RPMI7951 (cell line): ENCODE results near the gene MRM1. TPM values are rescaled to one million over a fixed set of nuclear protein-coding genes. Genes with fewer than 3 reads are reported as not detected.
A peak's percentile ranks its signal among the peaks of the same experiment; 100 is the strongest.

Source experiments
- DNase-seq: peaks from one replicate; pipeline ENCODE4 v3.0.0-alpha.2; 2012; ENCODE audit warnings: low read depth
- total RNA-seq: library from RNA; depleted of rRNA; stranded (reverse); fragments of >200 nt; shearing (Covaris generic); gene quantifications from 2 replicates; pipeline ENCODE4 v1.2.3, GENCODE V29; 2014; rRNA removed

The MRM1 gene
- 4.3 and 5.0 TPM in 2 replicates for total RNA-seq

- DNase-seq, result peak; percentile 92
Observed at GRCh38 chr17:36601303-36602029, at the start of gene MRM1. Gene MRM1 (plus strand): TSS chr17:36601583. CDS start chr17:36601811, 228 bp downstream.

GRCh38 chr17:36553459-36553858 lies 47.9 kb upstream of the MRM1 start:
- no peak for DNase-seq

GRCh38 chr17:36566081-36566480 lies 35.3 kb upstream of the MRM1 start:
- DNase-seq, result no peak

- no peak for DNase-seq
Observed at GRCh38 chr17:36575028-36575427, 26.4 kb upstream of the MRM1 start.

- DNase-seq, result no peak
Observed at GRCh38 chr17:36576793-36577192, 24.6 kb upstream of the MRM1 start.

- peak; percentile 28 for DNase-seq
Observed at GRCh38 chr17:36578671-36579070, 22.7 kb upstream of the MRM1 start.

- DNase-seq, result no peak
Observed at GRCh38 chr17:36583787-36584186, 17.6 kb upstream of the MRM1 start.

- no peak for DNase-seq
Observed at GRCh38 chr17:36586138-36586537, 15.2 kb upstream of the MRM1 start.

GRCh38 chr17:36590082-36590481 lies 11.3 kb upstream of the MRM1 start:
- DNase-seq, result peak; percentile 22

GRCh38 chr17:36591434-36592315 lies 9.7 kb upstream of the MRM1 start, which contains the start of gene DHRS11:
Gene DHRS11 (plus strand): TSS chr17:36591879. CDS start chr17:36592010, 131 bp downstream.
- peak; percentile 74 for DNase-seq

GRCh38 chr17:36592316-36592715 lies 9.1 kb upstream of the MRM1 start:
- peak; percentile 28 for DNase-seq

- no peak for DNase-seq
Observed at GRCh38 chr17:36592716-36593321, 8.6 kb upstream of the MRM1 start.

- no peak for DNase-seq
Observed at GRCh38 chr17:36593656-36594316, 7.6 kb upstream of the MRM1 start.

GRCh38 chr17:36594626-36595401 lies 6.6 kb upstream of the MRM1 start:
- DNase-seq, result no peak

GRCh38 chr17:36597226-36597625 lies 4.2 kb upstream of the MRM1 start:
- DNase-seq, result no peak

- no peak for DNase-seq
Observed at GRCh38 chr17:36597866-36598777, 3.3 kb upstream of the MRM1 start.

GRCh38 chr17:36598951-36599401 lies 2.4 kb upstream of the MRM1 start:
- no peak for DNase-seq

- no peak for DNase-seq
Observed at GRCh38 chr17:36599546-36600250, 1.7 kb upstream of the MRM1 start.

GRCh38 chr17:36600465-36600864 lies 918 bp upstream of the MRM1 start:
- no peak for DNase-seq
